ENCODE data around the gene PCA3.
"Not testable (repeated sequence)": the region's sequence is repeated elsewhere in the genome, so short reads cannot be mapped to it uniquely, and the experiment has no call there.

PCA3 gene

GRCh38 chr9:76764138-76764537 is at the start of gene PCA3:
Gene PCA3 (plus strand): TSS chr9:76764438.
- no peak for DNase-seq (ENCODE audit: low spot score)

GRCh38 chr9:76716085-76716672 is 48.1 kb upstream of the PCA3 start:
- peak; percentile 68 for DNase-seq (ENCODE audit: low spot score)

GRCh38 chr9:76717176-76717575 is 47.1 kb upstream of the PCA3 start:
- no peak for DNase-seq (ENCODE audit: low spot score)

GRCh38 chr9:76717613-76718012 is 46.6 kb upstream of the PCA3 start:
- peak; percentile 18 for DNase-seq (ENCODE audit: low spot score)

- no peak for DNase-seq (ENCODE audit: low spot score)
These were observed 46.1 kb upstream of the PCA3 start for GRCh38 chr9:76718166-76718565.

GRCh38 chr9:76720245-76720644 is 44.0 kb upstream of the PCA3 start:
- DNase-seq (ENCODE audit: low spot score), result no peak

- DNase-seq (ENCODE audit: low spot score), result no peak
These were observed 39.2 kb upstream of the PCA3 start for GRCh38 chr9:76725011-76725546.

GRCh38 chr9:76725885-76726284 is 38.4 kb upstream of the PCA3 start:
- DNase-seq (ENCODE audit: low spot score), result no peak

GRCh38 chr9:76729116-76729515 is 35.1 kb upstream of the PCA3 start:
- no peak for DNase-seq (ENCODE audit: low spot score)

GRCh38 chr9:76729980-76730737 is 34.1 kb upstream of the PCA3 start:
- no peak for DNase-seq (ENCODE audit: low spot score)

GRCh38 chr9:76730801-76731200 is 33.4 kb upstream of the PCA3 start:
- no peak for DNase-seq (ENCODE audit: low spot score)

- no peak for DNase-seq (ENCODE audit: low spot score)
These were observed 31.8 kb upstream of the PCA3 start for GRCh38 chr9:76732341-76732958.

- no peak for DNase-seq (ENCODE audit: low spot score)
These were observed 31.1 kb upstream of the PCA3 start for GRCh38 chr9:76733096-76733495.

GRCh38 chr9:76734716-76735115 is 29.5 kb upstream of the PCA3 start:
- DNase-seq (ENCODE audit: low spot score), result no peak

GRCh38 chr9:76737154-76737902 is 26.9 kb upstream of the PCA3 start:
- no peak for DNase-seq (ENCODE audit: low spot score)

- no peak for DNase-seq (ENCODE audit: low spot score)
These were observed 25.8 kb upstream of the PCA3 start for GRCh38 chr9:76738402-76738801.

- DNase-seq (ENCODE audit: low spot score), result no peak
These were observed 22.7 kb upstream of the PCA3 start for GRCh38 chr9:76741524-76741923.

- DNase-seq (ENCODE audit: low spot score), result not testable (repeated sequence)
These were observed 21.3 kb upstream of the PCA3 start for GRCh38 chr9:76742890-76743289.

- DNase-seq (ENCODE audit: low spot score), result no peak
These were observed 20.3 kb upstream of the PCA3 start for GRCh38 chr9:76743931-76744330.

- no peak for DNase-seq (ENCODE audit: low spot score)
These were observed 19.9 kb upstream of the PCA3 start for GRCh38 chr9:76744336-76744735.

GRCh38 chr9:76751001-76751400 is 13.2 kb upstream of the PCA3 start:
- no peak for DNase-seq (ENCODE audit: low spot score)

- peak; percentile 83 for DNase-seq (ENCODE audit: low spot score)
These were observed 8.0 kb upstream of the PCA3 start for GRCh38 chr9:76756268-76756640.
